ENCODE results near the gene PRR5L. TPM values are rescaled to one million over a fixed set of nuclear protein-coding genes. Genes with fewer than 3 reads are reported as not detected.

Gene PRR5L
- total RNA-seq, 1 donor: 57.0 TPM

DNA sequence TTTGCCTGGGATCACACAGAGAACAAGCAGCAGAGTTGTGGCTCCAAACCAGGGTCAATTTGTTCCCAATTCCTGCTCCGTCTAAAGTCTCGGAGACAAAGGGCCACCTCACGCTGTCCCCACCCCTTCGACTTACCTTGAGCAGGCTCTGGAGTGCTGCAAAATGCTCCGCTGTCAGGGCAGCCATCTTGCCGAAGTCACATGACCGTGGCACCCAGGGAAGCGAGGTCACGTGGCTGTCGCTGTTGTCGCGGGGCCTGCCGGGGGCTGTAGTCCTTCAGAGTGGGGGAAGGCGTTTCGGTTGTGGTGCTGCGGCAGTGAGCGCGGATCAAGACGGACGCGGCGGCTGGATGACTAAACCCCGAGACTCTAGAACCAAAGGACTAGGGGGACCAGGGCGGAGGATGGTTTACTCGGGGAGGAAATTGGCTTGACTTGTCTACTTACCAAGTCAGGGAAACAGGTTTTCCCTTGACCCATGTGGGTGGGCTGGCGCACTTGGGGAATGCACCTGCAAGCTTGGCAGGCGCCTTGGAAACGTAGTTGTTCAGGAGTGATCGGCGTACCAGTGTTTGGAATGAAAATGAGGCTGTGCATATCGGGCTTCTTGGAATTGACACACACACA, 6.7 kb upstream of the PRR5L start, which contains the start of gene COMMD9:
TSS of gene COMMD9 (minus strand) at position 199 of the 627 bp plus-strand sequence. CDS start at position 187, 12 bp downstream.
- TF ChIP-seq, protein P1, sequence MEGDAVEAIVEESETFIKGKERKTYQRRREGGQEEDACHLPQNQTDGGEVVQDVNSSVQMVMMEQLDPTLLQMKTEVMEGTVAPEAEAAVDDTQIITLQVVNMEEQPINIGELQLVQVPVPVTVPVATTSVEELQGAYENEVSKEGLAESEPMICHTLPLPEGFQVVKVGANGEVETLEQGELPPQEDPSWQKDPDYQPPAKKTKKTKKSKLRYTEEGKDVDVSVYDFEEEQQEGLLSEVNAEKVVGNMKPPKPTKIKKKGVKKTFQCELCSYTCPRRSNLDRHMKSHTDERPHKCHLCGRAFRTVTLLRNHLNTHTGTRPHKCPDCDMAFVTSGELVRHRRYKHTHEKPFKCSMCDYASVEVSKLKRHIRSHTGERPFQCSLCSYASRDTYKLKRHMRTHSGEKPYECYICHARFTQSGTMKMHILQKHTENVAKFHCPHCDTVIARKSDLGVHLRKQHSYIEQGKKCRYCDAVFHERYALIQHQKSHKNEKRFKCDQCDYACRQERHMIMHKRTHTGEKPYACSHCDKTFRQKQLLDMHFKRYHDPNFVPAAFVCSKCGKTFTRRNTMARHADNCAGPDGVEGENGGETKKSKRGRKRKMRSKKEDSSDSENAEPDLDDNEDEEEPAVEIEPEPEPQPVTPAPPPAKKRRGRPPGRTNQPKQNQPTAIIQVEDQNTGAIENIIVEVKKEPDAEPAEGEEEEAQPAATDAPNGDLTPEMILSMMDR (IDR thresholded peaks at IDR 0.05; ENCODE audit: insufficient read depth, low read depth, low read length): no peak
- H3K4me3 ChIP-seq (ENCODE audit: low read depth, low read length): peak within 1 kb of the TSS; percentile 87
- DNase-seq (ENCODE audit: low read depth): peak; percentile 93

DNA sequence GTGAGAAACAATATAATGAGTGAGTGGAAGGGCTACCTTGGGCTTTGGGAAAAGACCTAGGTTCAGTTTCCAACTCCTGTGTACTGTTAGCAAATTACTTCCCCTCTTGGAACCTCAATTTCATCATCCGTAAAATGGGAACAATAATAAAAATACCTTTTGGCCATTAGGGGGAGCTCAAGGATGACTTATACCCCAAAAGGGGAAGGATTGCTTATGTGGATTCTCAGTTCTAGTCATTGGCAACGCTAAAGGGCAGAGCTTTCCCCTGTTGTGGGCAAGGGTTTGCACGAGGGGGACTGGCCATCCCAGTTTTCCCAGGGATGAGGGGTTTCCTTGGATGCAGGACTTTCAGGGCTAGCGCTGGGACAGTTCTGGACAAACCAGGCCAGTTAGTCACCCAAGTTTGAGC, 3.8 kb upstream of the PRR5L start:
- TF ChIP-seq, protein P1 (IDR thresholded peaks at IDR 0.05; ENCODE audit: insufficient read depth, low read depth, low read length): peak; percentile 58
- H3K4me3 ChIP-seq (ENCODE audit: low read depth, low read length): no peak overlapping the region
- peak; percentile 65 for DNase-seq (ENCODE audit: low read depth)

DNA sequence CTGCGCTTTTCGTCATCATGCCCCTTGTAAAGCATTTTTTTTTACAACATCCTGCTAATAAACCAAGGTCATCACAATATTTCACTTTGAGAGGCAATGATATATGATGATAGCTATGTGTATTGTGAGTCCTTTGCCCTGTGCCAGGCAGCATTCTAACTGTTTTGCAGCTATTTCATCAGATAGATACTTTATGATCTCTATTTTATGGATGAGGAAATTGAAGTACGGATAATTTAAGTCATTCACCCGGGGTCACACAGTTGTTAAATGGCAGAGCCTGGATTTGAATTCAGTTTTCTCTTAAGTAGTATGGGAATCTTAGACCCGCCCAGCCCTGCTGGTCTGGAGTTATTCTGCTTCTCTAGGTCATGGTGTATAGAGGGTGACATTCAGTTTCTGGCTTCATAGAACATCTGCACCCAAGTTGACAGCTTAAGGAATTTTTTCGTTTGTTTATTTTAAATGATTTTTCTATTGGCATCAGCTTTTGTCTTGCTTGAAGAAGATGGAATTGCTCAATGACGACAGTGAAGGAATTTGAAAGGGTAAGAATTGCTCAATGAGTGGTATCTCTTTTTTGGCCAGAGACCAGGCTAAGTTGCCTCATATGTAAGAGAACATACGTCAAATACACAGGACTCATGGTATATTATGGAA, 926 bp downstream of the PRR5L start:
- DNase-seq (ENCODE audit: low read depth): peak; percentile 98
- no peak overlapping the region for H3K4me3 ChIP-seq (ENCODE audit: low read depth, low read length)
- TF ChIP-seq, protein P1 (IDR thresholded peaks at IDR 0.05; ENCODE audit: insufficient read depth, low read depth, low read length): no peak

DNA sequence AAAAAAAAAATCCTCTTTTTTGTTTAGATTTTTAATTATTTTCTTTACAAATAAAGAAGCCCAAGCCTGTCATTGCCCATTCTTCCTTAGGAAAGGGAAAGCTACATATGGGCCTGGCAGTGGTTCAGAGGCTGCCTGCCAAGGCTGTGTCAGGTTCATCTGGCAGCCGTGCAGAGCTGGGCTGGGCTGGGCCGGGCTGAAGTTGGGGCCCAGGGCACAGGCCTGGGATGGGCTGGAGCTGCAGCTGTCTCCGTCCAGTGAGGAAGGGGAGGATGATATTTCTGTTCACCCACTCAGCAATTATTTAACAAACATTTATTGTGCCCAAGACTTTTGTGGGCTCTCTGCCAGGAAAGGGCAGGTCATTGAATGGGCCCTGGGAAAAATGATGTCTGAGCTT, 4.6 kb downstream of the PRR5L start:
- TF ChIP-seq, protein P1 (IDR thresholded peaks at IDR 0.05; ENCODE audit: insufficient read depth, low read depth, low read length): no peak
- DNase-seq (ENCODE audit: low read depth): peak; percentile 29
- no peak overlapping the region for H3K4me3 ChIP-seq (ENCODE audit: low read depth, low read length)

DNA sequence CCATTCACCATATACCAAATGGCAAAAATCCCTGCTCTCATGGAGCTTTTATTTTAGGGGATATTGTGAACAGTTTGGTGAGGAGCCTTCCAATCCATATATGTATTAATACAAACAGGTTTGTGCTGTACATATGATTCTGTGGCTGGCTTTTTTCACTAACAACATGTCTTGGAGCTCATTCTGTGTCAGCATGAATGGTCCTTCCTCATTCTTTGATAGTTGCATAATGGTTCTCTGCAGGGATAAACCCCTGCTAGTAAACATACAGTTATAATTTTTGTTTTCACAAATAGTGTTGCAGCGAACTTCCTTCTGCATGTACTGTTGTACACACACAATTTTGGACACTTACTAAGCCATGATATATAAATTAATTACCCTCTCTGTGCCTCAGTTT, 8.3 kb downstream of the PRR5L start:
- TF ChIP-seq, protein P1 (IDR thresholded peaks at IDR 0.05; ENCODE audit: insufficient read depth, low read depth, low read length): no peak
- peak; percentile 51 for DNase-seq (ENCODE audit: low read depth)
- no peak overlapping the region for H3K4me3 ChIP-seq (ENCODE audit: low read depth, low read length)

DNA sequence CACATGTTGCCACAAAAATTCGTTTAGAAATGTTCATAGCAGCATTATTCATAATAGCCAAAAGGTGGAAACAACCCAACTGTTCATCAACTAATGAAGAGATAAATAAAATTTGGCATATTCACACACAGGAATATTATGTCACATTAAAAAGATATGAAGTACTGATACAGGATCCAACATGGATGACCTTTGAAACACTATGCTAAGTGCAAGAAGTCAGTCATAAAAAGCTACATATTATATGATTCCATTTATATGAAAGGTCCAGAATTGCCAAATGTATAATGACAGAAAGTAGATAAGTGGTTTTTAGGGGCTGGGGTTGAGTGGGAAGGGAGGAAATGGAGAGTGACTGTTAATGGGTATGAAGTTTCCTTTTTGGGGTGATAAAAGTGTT, 9.0 kb downstream of the PRR5L start:
- no peak overlapping the region for H3K4me3 ChIP-seq (ENCODE audit: low read depth, low read length)
- DNase-seq (ENCODE audit: low read depth): no peak
- TF ChIP-seq, protein P1 (IDR thresholded peaks at IDR 0.05; ENCODE audit: insufficient read depth, low read depth, low read length): no peak

Data from fibroblast of villous mesenchyme (primary cell).